Superior temporal gyrus (tissue), 1 donor: ENCODE measurements around the gene OR13J1.
"Not testable (repeated sequence)": the region's sequence is repeated elsewhere in the genome, so short reads cannot be mapped to it uniquely, and the experiment has no call there.

Experiments used
- DNase-seq: peaks from one replicate; pipeline ENCODE4 v3.0.0-alpha.2; 2016; ENCODE audit errors: extremely low spot score

OR13J1 gene

GRCh38 chr9:35905051-35905781, 35.0 kb upstream of the OR13J1 start:
- no peak for DNase-seq

GRCh38 chr9:35904338-35904737, 34.1 kb upstream of the OR13J1 start:
- DNase-seq = no peak

- DNase-seq = peak; percentile 80
Observed at GRCh38 chr9:35903049-35903448, 32.8 kb upstream of the OR13J1 start.

- DNase-seq = no peak
Observed at GRCh38 chr9:35899021-35899420, 28.8 kb upstream of the OR13J1 start.

- DNase-seq = no peak
Observed at GRCh38 chr9:35898337-35898736, 28.1 kb upstream of the OR13J1 start.

GRCh38 chr9:35897376-35898099, 27.3 kb upstream of the OR13J1 start:
- not testable (repeated sequence) for DNase-seq

GRCh38 chr9:35896570-35896969, 26.4 kb upstream of the OR13J1 start:
- no peak for DNase-seq

- no peak for DNase-seq
Observed at GRCh38 chr9:35892051-35892450, 21.9 kb upstream of the OR13J1 start.

- DNase-seq = no peak
Observed at GRCh38 chr9:35891646-35892045, 21.4 kb upstream of the OR13J1 start.

- not testable (repeated sequence) for DNase-seq
Observed at GRCh38 chr9:35884908-35885307, 14.7 kb upstream of the OR13J1 start.

- no peak for DNase-seq
Observed at GRCh38 chr9:35882996-35883395, 12.8 kb upstream of the OR13J1 start.

- DNase-seq = peak; percentile 91
Observed at GRCh38 chr9:35882263-35882848, 12.2 kb upstream of the OR13J1 start.

GRCh38 chr9:35872505-35872904, 2.3 kb upstream of the OR13J1 start:
- peak; percentile 19 for DNase-seq

GRCh38 chr9:35871545-35871944, 1.3 kb upstream of the OR13J1 start:
- DNase-seq = no peak

GRCh38 chr9:35869621-35870216, 482 bp downstream of the OR13J1 start:
- no peak for DNase-seq

GRCh38 chr9:35868933-35869332, 1.3 kb downstream of the OR13J1 start:
- DNase-seq = no peak

- DNase-seq = no peak
Observed at GRCh38 chr9:35867538-35867937, 2.7 kb downstream of the OR13J1 start.

- DNase-seq = no peak
Observed at GRCh38 chr9:35864695-35865255, 5.4 kb downstream of the OR13J1 start.

- no peak for DNase-seq
Observed at GRCh38 chr9:35863583-35863982, 6.6 kb downstream of the OR13J1 start.

- no peak for DNase-seq
Observed at GRCh38 chr9:35862328-35862727, 7.9 kb downstream of the OR13J1 start.

- no peak for DNase-seq
Observed at GRCh38 chr9:35861161-35861897, 8.9 kb downstream of the OR13J1 start.

- no peak for DNase-seq
Observed at GRCh38 chr9:35859990-35860339, 10.2 kb downstream of the OR13J1 start.
